Central memory CD4-positive, alpha-beta T cell (primary cell): ENCODE results near the gene STAMBPL1.

Source experiments
- DNase-seq: peaks from one replicate; pipeline ENCODE4 v3.0.0; 2022

Gene STAMBPL1

GRCh38 chr10:88896372-88896993 is 16.4 kb downstream of the STAMBPL1 start:
- DNase-seq, result no peak

GRCh38 chr10:88896994-88897853 is 17.2 kb downstream of the STAMBPL1 start:
- DNase-seq, result no peak

- DNase-seq, result no peak
Observed at GRCh38 chr10:88898727-88899126, 18.7 kb downstream of the STAMBPL1 start.

- DNase-seq, result no peak
Observed at GRCh38 chr10:88899886-88900285, 19.8 kb downstream of the STAMBPL1 start.

GRCh38 chr10:88901206-88901983 is 21.4 kb downstream of the STAMBPL1 start:
- no peak for DNase-seq

- DNase-seq, result no peak
Observed at GRCh38 chr10:88901984-88902789, 22.1 kb downstream of the STAMBPL1 start.

GRCh38 chr10:88903715-88904114 is 23.7 kb downstream of the STAMBPL1 start:
- no peak for DNase-seq

- no peak for DNase-seq
Observed at GRCh38 chr10:88906921-88907320, 26.9 kb downstream of the STAMBPL1 start.

- DNase-seq, result no peak
Observed at GRCh38 chr10:88908194-88908593, 28.1 kb downstream of the STAMBPL1 start.

- DNase-seq, result no peak
Observed at GRCh38 chr10:88911116-88911515, 31.1 kb downstream of the STAMBPL1 start.

GRCh38 chr10:88911851-88912250 is 31.8 kb downstream of the STAMBPL1 start:
- DNase-seq, result no peak

GRCh38 chr10:88913127-88913526 is 33.1 kb downstream of the STAMBPL1 start:
- no peak for DNase-seq

GRCh38 chr10:88913788-88914187 is 33.7 kb downstream of the STAMBPL1 start:
- DNase-seq, result no peak

- DNase-seq, result no peak
Observed at GRCh38 chr10:88915781-88916180, 35.7 kb downstream of the STAMBPL1 start.

GRCh38 chr10:88916231-88916630 is 36.2 kb downstream of the STAMBPL1 start:
- DNase-seq, result no peak

- no peak for DNase-seq
Observed at GRCh38 chr10:88916986-88917385, 36.9 kb downstream of the STAMBPL1 start.

GRCh38 chr10:88918191-88918905 is 38.3 kb downstream of the STAMBPL1 start:
- DNase-seq, result no peak

- no peak for DNase-seq
Observed at GRCh38 chr10:88919041-88919440, 39.0 kb downstream of the STAMBPL1 start.

GRCh38 chr10:88920198-88920597 is 40.2 kb downstream of the STAMBPL1 start:
- no peak for DNase-seq

GRCh38 chr10:88920986-88921593 is 41.0 kb downstream of the STAMBPL1 start:
- no peak for DNase-seq

GRCh38 chr10:88922041-88922440 is 42.0 kb downstream of the STAMBPL1 start:
- no peak for DNase-seq
